GM12878 (cell line): ENCODE results near the gene ELP1. TPM values are rescaled to one million over a fixed set of nuclear protein-coding genes. Genes with fewer than 3 reads are reported as not detected.

ENCODE experiments used
- ATAC-seq: fragments of 200-7000 bp; cut with Tn5 transposase; 3 replicates; pipeline ENCODE4 v1.9.1; 2020; ENCODE audit warnings: mild to moderate bottlenecking, moderate library complexity
- BruUV-seq: library from RNA; stranded (reverse); fragments of 400-500 nt; replicated peaks from 2 replicates; lab custom pipeline; 2021; lab: Mats Ljungman, UMichigan
- CTCF ChIA-PET: fragments of 300-600 bp; sonication (Branson Sonifier 250); formaldehyde crosslinking; extraction: SDS; loops from one replicate; lab custom pipeline; 2021; ENCODE audit warnings: inconsistent platforms; lab: Yijun Ruan, JAX
- POLR2A ChIA-PET: fragments of 350-600 bp; formaldehyde crosslinking; extraction: SDS; loops from one replicate; lab custom pipeline; 2021; ENCODE audit warnings: inconsistent platforms; lab: Charles Lee
- RAD21 ChIA-PET: fragments of 300-600 bp; sonication (Branson Sonifier 250); formaldehyde crosslinking; loops from one replicate; lab custom pipeline; 2023; ENCODE audit warnings: antibody characterized with exemption; ENCODE audit not compliant: unreplicated experiment; lab: Charles Lee
- SMC1A ChIA-PET: fragments of 300-600 bp; sonication (Branson Sonifier 250); formaldehyde crosslinking; loops from one replicate; lab custom pipeline; 2023; ENCODE audit not compliant: unreplicated experiment, uncharacterized antibody; lab: Charles Lee
- DNase-seq: peaks from one replicate; pipeline ENCODE4 v3.0.0-alpha.2; 2011; ENCODE audit warnings: low read depth, low spot score
- FAIRE-seq: peaks from 3 replicates; lab custom pipeline; 2011; peaks lifted over from hg19 to GRCh38; lab: Jason Lieb, UNC
- H2AFZ ChIP-seq: 2 replicates; pipeline ENCODE4 v1.6.0; 2011; ENCODE audit warnings: low read depth, low read length, control low read depth; ENCODE audit not compliant: control insufficient read depth
- H3K27ac ChIP-seq: 2 replicates; pipeline ENCODE4 v1.5.1; 2011; ENCODE audit warnings: control low read depth; ENCODE audit not compliant: control insufficient read depth, insufficient read depth
- H3K27me3 ChIP-seq, 2 experiments: replicated peaks in 1 of 2; 2 replicates each; pipeline versions ENCODE4 v1.6.0 to v1.6.1; 2011; ENCODE audit warnings: low read length in 1 of 2; ENCODE audit not compliant: control insufficient read depth in 2 of 2, insufficient read depth in 2 of 2
- H3K36me3 ChIP-seq, 2 experiments: 2 replicates each; pipeline ENCODE4 v1.5.1; 2011; ENCODE audit warnings: low read length in 1 of 2; ENCODE audit not compliant: control insufficient read depth in 2 of 2, insufficient read depth in 2 of 2
- H3K4me1 ChIP-seq: 2 replicates; pipeline ENCODE4 v1.6.1; 2011; ENCODE audit warnings: mild to moderate bottlenecking, low read length, moderate library complexity, mixed read lengths; ENCODE audit not compliant: control insufficient read depth, insufficient read depth
- H3K4me2 ChIP-seq: 2 replicates; pipeline ENCODE4 v1.6.0; 2011; ENCODE audit warnings: control low read depth; ENCODE audit not compliant: control insufficient read depth, insufficient read depth
- H3K4me3 ChIP-seq: fragments of 200-600 bp; sonication (generic); 2 replicates; pipeline ENCODE4 v1.5.1; 2016
- H3K79me2 ChIP-seq: 2 replicates; pipeline ENCODE4 v1.6.0; 2011; ENCODE audit warnings: low read length; ENCODE audit not compliant: control insufficient read depth, insufficient read depth
- H3K9ac ChIP-seq: 2 replicates; pipeline ENCODE4 v1.8.0; 2011; ENCODE audit warnings: low read length, control low read depth, mixed read lengths; ENCODE audit not compliant: control insufficient read depth, insufficient read depth
- H3K9me3 ChIP-seq: replicated peaks from 3 replicates; pipeline ENCODE4 v1.5.1; 2011; ENCODE audit warnings: mild to moderate bottlenecking, low read length; ENCODE audit not compliant: control insufficient read depth, insufficient read depth
- H4K20me1 ChIP-seq: 2 replicates; pipeline ENCODE4 v1.6.0; 2011; ENCODE audit not compliant: control insufficient read depth, insufficient read depth
- RFX5 ChIP-seq: IDR thresholded peaks from 2 replicates; pipeline ENCODE4 v1.6.1; 2011; ENCODE audit warnings: low read depth, low read length, improper control_type of control experiment
- SIN3A ChIP-seq: IDR thresholded peaks from 2 replicates; pipeline ENCODE4 v1.6.1; 2012; ENCODE audit warnings: low read depth, low read length, improper control_type of control experiment
- WGBS: methylation state at CpG from one replicate; pipeline ENCODE4 v1.1.6; 2016; ENCODE audit warnings: low lambda C conversion rate; ENCODE audit not compliant: insufficient replicate concordance, insufficient coverage; ENCODE audit errors: missing lambda C conversion rate; 5-methylcytosine and 5-hydroxymethylcytosine counted together
- in situ Hi-C: fragments of 300-500 bp; cut with MboI; formaldehyde crosslinking; loops from 9 replicates; pipeline ENCODE4 v1.14.3; 2018; ENCODE audit warnings: mixed read lengths
- intact Hi-C: fragments of 100-400 bp; cut with micrococcal nuclease; formaldehyde crosslinking; loops from one replicate; pipeline ENCODE4 v1.14.2; 2022; ENCODE audit not compliant: unreplicated experiment
- polyA plus RNA-seq, 11 experiments: library from polyadenylated mRNA; depleted of rRNA in 4 of 11; unstranded in 6 of 11; stranded (reverse) in 5 of 11; fragments of >200 nt; fragmentation: Nextera tagmentation in 4 of 11; fragmentation: Illumina TruSeq in 1 of 11; extraction: Ambion mirVana in 4 of 11; extraction: Trizol in 1 of 11; gene quantifications; 1 replicate in 1 of 11; 2 replicates in 10 of 11; pipeline versions ENCODE4 v1.2.1 to v1.2.3, GENCODE V29; 2011 to 2016; ENCODE audit warnings: inconsistent platforms in 2 of 11, missing spikeins in 2 of 11, low read depth in 1 of 11
- total RNA-seq, 4 experiments: library from RNA; depleted of rRNA in 3 of 4; stranded (reverse); fragments of >200 nt in 3 of 4; fragmentation: Illumina TruSeq in 1 of 4; extraction: Trizol in 1 of 4; gene quantifications; 2 replicates each; pipeline versions ENCODE4 v1.2.1 to v1.2.3, GENCODE V29; 2013 to 2021
- TF ChIP-seq, protein P1 (sequence below): fragments of 450-650 bp; conservative IDR thresholded peaks from 2 replicates; pipeline ENCODE4 v1.6.1; 2017; ENCODE audit warnings: mild to moderate bottlenecking, moderate library complexity
- TF ChIP-seq, protein P2 (sequence below), 3 experiments: IDR thresholded peaks in 2 of 3; conservative IDR thresholded peaks in 1 of 3; 2 replicates each; pipeline ENCODE4 v1.5.1; 2011; ENCODE audit warnings: low read depth in 3 of 3, low read length in 3 of 3, mild to moderate bottlenecking in 3 of 3, control low read depth in 2 of 3, moderate library complexity in 2 of 3, inconsistent platforms in 1 of 3, mixed read lengths in 1 of 3; ENCODE audit not compliant: control insufficient read depth in 2 of 3, insufficient read depth in 1 of 3; ENCODE audit errors: extremely low read depth in 1 of 3

The ELP1 gene
- total and polyA plus RNA-seq, 10 of the 15 experiments (the other 5 are each of a cell fraction or from before 2014, with no cell fraction given) = 9.7 to 29.9 (median 26.0) TPM

DNA sequence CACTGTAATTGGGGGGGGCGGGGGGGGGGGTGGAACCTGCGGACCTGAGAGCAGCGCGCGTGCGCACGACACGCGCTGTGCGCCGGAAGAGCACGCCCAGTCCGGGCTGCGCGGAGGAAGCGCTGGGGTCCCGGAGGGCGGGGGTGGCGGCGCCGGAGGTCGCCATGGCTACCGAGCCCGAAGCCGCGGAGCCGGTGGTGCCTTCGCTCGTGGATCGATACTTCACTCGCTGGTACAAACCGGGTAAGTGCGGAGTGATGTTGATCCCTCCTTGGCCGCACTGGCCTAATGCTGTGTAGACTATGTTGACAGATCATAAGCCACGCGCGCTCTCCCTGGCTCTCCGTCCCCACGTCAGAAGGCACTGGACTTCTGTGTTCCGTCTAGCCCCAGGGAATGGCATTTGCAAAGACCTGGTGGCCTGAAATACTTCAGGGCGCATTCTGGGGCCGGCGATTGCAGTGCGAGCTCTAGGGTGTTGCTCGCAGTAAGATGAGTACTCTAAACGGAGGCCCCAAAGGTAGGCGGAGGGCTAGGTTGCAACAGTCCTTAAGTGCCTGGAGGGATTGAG, 484 bp upstream of the ELP1 start, which contains the start of gene ABITRAM (continued):
- TF ChIP-seq, protein P1, sequence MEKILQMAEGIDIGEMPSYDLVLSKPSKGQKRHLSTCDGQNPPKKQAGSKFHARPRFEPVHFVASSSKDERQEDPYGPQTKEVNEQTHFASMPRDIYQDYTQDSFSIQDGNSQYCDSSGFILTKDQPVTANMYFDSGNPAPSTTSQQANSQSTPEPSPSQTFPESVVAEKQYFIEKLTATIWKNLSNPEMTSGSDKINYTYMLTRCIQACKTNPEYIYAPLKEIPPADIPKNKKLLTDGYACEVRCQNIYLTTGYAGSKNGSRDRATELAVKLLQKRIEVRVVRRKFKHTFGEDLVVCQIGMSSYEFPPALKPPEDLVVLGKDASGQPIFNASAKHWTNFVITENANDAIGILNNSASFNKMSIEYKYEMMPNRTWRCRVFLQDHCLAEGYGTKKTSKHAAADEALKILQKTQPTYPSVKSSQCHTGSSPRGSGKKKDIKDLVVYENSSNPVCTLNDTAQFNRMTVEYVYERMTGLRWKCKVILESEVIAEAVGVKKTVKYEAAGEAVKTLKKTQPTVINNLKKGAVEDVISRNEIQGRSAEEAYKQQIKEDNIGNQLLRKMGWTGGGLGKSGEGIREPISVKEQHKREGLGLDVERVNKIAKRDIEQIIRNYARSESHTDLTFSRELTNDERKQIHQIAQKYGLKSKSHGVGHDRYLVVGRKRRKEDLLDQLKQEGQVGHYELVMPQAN = peak; percentile 89
- peak; percentile 88 for TF ChIP-seq SIN3A

DNA sequence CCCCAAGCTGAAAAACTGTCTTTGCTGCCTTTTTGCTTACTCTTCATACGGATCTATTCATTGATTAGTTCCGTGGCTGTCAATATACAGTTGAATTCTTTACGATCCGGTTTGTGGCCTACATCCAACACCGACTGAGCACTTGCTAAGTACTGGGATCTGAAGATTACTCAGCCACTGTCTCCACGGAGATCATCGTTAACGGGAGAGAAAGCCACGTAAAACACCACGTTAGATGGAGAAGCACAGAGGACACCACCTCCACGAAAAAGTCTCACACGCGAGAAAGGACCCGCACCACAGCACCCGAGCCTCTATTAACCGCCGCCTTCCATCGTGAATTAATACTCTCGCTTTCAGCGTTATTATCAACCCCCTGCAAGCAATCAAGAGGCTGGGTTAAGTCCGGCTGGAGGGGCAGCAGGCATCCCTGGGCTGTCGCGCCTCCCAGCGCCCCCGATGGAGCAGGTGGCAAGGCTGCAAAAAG, 650 bp downstream of the ELP1 start:
- WGBS = 4% methylated on average over 25 of the region's 25 CpGs
- DNase-seq (no peak), FAIRE-seq (no peak), ATAC-seq (no peak)
- no peaks in the 10 kb centered on the region for H4K20me1 ChIP-seq
- peaks cover 22% of the 10 kb centered on the region for H3K79me2 ChIP-seq
- ChIA-PET RAD21 (no interaction called here), CTCF (interaction anchor here (1.1 kb wide), 1 partner anchor 21 kb away, joined by 4 read pairs; no protein-coding TSS in a partner anchor), SMC1A (no interaction called here), POLR2A (no interaction called here)
- peak overlapping the region; percentile 84 for H3K27ac ChIP-seq
- H3K4me3 ChIP-seq = peak overlapping the region; percentile 100
- in situ Hi-C loops (no loop called here), intact Hi-C loops (loop anchor here (5.0 to 10.0 kb wide), 2 partner anchors 182 to 479 kb away; partner anchors contain the start of gene TMEM245)
- H3K9ac ChIP-seq = peak overlapping the region; percentile 80
- H3K4me1 ChIP-seq = no peaks in the 10 kb centered on the region
- peak overlapping the region; percentile 60 for H3K4me2 ChIP-seq
- no TSS peak for BruUV-seq
- peaks cover 0 to 2% of the 10 kb centered on the region in 2 experiments; a peak in 2 of 4 replicates for H3K36me3 ChIP-seq
- H3K27me3 ChIP-seq = no peaks in the 10 kb centered on the region
- TF ChIP-seq, protein P2, sequence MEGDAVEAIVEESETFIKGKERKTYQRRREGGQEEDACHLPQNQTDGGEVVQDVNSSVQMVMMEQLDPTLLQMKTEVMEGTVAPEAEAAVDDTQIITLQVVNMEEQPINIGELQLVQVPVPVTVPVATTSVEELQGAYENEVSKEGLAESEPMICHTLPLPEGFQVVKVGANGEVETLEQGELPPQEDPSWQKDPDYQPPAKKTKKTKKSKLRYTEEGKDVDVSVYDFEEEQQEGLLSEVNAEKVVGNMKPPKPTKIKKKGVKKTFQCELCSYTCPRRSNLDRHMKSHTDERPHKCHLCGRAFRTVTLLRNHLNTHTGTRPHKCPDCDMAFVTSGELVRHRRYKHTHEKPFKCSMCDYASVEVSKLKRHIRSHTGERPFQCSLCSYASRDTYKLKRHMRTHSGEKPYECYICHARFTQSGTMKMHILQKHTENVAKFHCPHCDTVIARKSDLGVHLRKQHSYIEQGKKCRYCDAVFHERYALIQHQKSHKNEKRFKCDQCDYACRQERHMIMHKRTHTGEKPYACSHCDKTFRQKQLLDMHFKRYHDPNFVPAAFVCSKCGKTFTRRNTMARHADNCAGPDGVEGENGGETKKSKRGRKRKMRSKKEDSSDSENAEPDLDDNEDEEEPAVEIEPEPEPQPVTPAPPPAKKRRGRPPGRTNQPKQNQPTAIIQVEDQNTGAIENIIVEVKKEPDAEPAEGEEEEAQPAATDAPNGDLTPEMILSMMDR (IDR thresholded peaks at IDR 0.05 in 2 of 3, conservative IDR thresholded peaks at IDR 0.05 in 1 of 3; ENCODE audit: control insufficient read depth in 2 of 3, extremely low read depth in 1 of 3, insufficient read depth in 1 of 3, low read depth in 3 of 3, low read length in 3 of 3) = 0 out of 6 replicates have a peak, but pooled peaks of 1 of the 3 experiments have one; percentile 6
- TF ChIP-seq RFX5 = no peak
- no peaks in the 10 kb centered on the region for H3K9me3 ChIP-seq
- H2AFZ ChIP-seq = peak overlapping the region; percentile 80
